RWPE1 (cell line): ENCODE results near the gene RIOX2.

ENCODE experiments used
- CTCF ChIA-PET: fragments of 350-600 bp; sonication (Branson Sonifier 250); formaldehyde crosslinking; extraction: SDS; loops from one replicate; lab custom pipeline; 2021; lab: Yijun Ruan, JAX
- POLR2A ChIA-PET: fragments of 400-600 bp; formaldehyde crosslinking; extraction: SDS; loops from one replicate; lab custom pipeline; 2020; ENCODE audit warnings: antibody characterized with exemption; ENCODE audit not compliant: low non-redundant PET; lab: Yijun Ruan, JAX
- DNase-seq: peaks from one replicate; pipeline ENCODE4 v3.0.0; 2012; ENCODE audit warnings: low spot score
- H3K27ac ChIP-seq: fragments of 450-650 bp; 2 replicates; pipeline ENCODE4 v1.5.1; 2017
- CTCF ChIP-seq: fragments of 450-650 bp; conservative IDR thresholded peaks from 2 replicates; pipeline ENCODE4 v1.5.1; 2017; ENCODE audit warnings: low read depth, mild to moderate bottlenecking

Gene RIOX2

GRCh38 chr3:97999994-98000393 lies 27.8 kb upstream of the RIOX2 start:
- ChIA-PET POLR2A (no interaction called here), CTCF (interaction anchor here (0.5 kb wide), 1 partner anchor 171 kb away, joined by 4 read pairs; no protein-coding TSS in a partner anchor)
- no peak overlapping the region for H3K27ac ChIP-seq
- TF ChIP-seq CTCF, result no peak
- no peak for DNase-seq

- no peak for DNase-seq
- TF ChIP-seq CTCF, result no peak
- no peak overlapping the region for H3K27ac ChIP-seq
- POLR2A ChIA-PET, result no interaction called here
- CTCF ChIA-PET, result no interaction called here
These were observed 26.9 kb upstream of the RIOX2 start for GRCh38 chr3:97999103-97999502.

GRCh38 chr3:97996988-97997387 lies 24.8 kb upstream of the RIOX2 start:
- POLR2A ChIA-PET, result no interaction called here
- CTCF ChIA-PET, result no interaction called here
- TF ChIP-seq CTCF, result no peak
- H3K27ac ChIP-seq, result no peak overlapping the region
- no peak for DNase-seq

GRCh38 chr3:97994328-97994945 lies 22.2 kb upstream of the RIOX2 start:
- POLR2A ChIA-PET, result no interaction called here
- no peak overlapping the region for H3K27ac ChIP-seq

GRCh38 chr3:97993526-97993925 lies 21.3 kb upstream of the RIOX2 start:
- CTCF ChIA-PET, result interaction anchor here (0.6 kb wide), 1 partner anchor 52 kb away, joined by 4 read pairs; no protein-coding TSS in a partner anchor
- POLR2A ChIA-PET, result no interaction called here
- DNase-seq, result no peak
- TF ChIP-seq CTCF, result no peak
- H3K27ac ChIP-seq, result no peak overlapping the region

More at GRCh38 chr3:97994328-97994945, 22.2 kb upstream of the RIOX2 start:
- CTCF ChIA-PET, result no interaction called here
- DNase-seq, result no peak
- no peak for TF ChIP-seq CTCF

- POLR2A ChIA-PET, result no interaction called here
These were observed 20.4 kb upstream of the RIOX2 start for GRCh38 chr3:97992547-97993173.

More at GRCh38 chr3:97992547-97993173, 20.4 kb upstream of the RIOX2 start:
- TF ChIP-seq CTCF, result no peak
- CTCF ChIA-PET, result interaction anchor here (0.6 kb wide), 1 partner anchor 52 kb away, joined by 4 read pairs; no protein-coding TSS in a partner anchor
- H3K27ac ChIP-seq, result no peak overlapping the region
- no peak for DNase-seq
